ENCODE measurements around the gene CDC42EP5. TPM values are rescaled to one million over a fixed set of nuclear protein-coding genes. Genes with fewer than 3 reads are reported as not detected.
"Not testable (repeated sequence)": the region's sequence is repeated elsewhere in the genome, so short reads cannot be mapped to it uniquely, and the experiment has no call there.

Gene CDC42EP5
- total and polyA plus RNA-seq, 12 donors: 0.44 to 36.0 (median 15.7) TPM

DNA sequence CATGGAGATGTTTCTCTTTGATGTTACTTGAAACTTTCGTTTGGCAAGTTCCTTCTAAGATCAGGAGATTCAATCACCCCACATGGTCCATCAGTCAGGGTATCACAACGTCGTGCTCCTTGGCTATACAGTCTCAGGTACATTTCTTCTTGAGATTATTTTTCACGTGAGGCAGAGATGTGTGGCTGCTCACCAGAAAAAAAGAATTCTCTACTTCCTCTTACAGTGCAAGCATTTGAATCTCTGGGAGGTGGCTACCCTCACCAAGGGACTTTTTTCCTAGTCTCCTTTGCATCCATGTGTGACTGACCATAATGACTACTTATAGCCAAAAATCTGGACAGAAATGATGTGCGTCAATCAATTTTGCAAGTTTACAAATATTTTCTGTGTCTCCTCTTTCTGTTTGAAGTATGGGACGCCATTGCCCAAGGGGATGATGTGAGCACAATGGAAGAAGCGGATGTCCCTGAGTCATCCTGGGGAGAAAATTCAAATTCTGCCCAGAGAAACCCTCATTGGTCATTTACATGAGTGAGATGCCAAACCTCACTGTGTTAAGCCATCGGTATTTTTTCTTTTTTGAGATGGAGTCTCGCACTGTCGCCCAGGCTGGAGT is 21.0 kb upstream of the CDC42EP5 start:
- Histone ChIP-seq H3K4me1 (replicated peaks in 1 of 2) (no peaks in the 10 kb centered on the region), H3K9me3 (replicated peaks in 1 of 3) (no peaks in the 10 kb centered on the region), H3K4me3 (no peak overlapping the region), H3K27me3 (peaks cover 15% of the 10 kb centered on the region), H3K36me3 (replicated peaks in 1 of 2) (no peaks in the 10 kb centered on the region), H3K27ac (no peak overlapping the region)
- 62 to 73% (median 70%) methylated on average over 10 of the region's 10 CpGs for WGBS, 4 donors
- intact Hi-C loops (cut with DNase I): no loop called here
- TF ChIP-seq, protein P1, sequence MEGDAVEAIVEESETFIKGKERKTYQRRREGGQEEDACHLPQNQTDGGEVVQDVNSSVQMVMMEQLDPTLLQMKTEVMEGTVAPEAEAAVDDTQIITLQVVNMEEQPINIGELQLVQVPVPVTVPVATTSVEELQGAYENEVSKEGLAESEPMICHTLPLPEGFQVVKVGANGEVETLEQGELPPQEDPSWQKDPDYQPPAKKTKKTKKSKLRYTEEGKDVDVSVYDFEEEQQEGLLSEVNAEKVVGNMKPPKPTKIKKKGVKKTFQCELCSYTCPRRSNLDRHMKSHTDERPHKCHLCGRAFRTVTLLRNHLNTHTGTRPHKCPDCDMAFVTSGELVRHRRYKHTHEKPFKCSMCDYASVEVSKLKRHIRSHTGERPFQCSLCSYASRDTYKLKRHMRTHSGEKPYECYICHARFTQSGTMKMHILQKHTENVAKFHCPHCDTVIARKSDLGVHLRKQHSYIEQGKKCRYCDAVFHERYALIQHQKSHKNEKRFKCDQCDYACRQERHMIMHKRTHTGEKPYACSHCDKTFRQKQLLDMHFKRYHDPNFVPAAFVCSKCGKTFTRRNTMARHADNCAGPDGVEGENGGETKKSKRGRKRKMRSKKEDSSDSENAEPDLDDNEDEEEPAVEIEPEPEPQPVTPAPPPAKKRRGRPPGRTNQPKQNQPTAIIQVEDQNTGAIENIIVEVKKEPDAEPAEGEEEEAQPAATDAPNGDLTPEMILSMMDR (IDR thresholded peaks at IDR 0.05): no peak
- TF ChIP-seq POLR2A (IDR thresholded peaks at IDR 0.05): no peak
- DNase-seq: no peak

DNA sequence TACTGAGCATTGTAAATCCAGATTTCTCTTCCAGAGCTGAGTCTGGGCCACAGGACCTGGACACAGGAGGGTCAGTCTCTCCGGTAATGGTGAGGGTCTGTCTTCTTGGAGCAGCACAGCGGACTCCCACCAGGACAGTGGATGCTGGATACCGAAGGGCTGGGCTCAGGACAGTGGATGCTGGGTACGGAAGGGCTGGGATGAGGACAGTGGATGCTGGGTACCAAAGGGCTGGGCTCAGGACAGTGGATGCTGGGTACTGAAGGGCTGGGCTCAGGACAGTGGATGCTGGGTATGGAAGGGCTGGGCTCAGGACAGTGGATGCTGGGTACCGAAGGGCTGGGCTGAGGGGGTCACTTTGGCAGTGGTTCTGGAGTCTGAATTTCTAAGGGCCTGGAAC is 20.0 kb upstream of the CDC42EP5 start:
- peaks cover 15% of the 10 kb centered on the region for H3K27me3 ChIP-seq
- H3K4me1 ChIP-seq (replicated peaks in 1 of 2); H3K4me3 ChIP-seq; DNase-seq; H3K9me3 ChIP-seq (replicated peaks in 1 of 3); intact Hi-C loops (cut with DNase I); H3K27ac ChIP-seq; H3K36me3 ChIP-seq (replicated peaks in 1 of 2): not testable (repeated sequence)
- WGBS, 4 donors: 71 to 80% (median 78%) methylated on average over 4 to 5 of the region's 5 CpGs

DNA sequence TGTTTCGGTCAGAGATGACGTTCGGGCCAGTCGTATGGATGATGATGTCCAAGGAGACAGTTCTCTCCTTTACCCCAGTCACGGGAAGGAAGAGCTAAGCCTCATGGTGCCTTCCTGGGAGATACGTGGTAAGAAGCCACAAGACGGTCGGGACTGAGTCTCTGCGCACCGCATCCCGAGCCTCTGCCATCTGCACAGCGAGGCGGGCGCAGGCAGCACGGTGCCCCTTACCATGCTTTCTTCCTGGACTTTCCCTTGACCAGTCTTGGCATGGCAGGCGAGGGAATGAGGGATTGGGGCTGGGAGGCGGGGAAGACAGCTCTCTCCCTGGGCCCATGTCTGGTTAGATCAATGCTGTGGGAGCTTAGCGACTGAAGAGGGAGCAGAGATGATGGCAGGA is 19.5 kb upstream of the CDC42EP5 start:
- intact Hi-C loops (cut with DNase I): no loop called here
- Histone ChIP-seq H3K27ac (no peak overlapping the region), H3K36me3 (replicated peaks in 1 of 2) (no peaks in the 10 kb centered on the region), H3K4me3 (no peak overlapping the region), H3K9me3 (replicated peaks in 1 of 3) (no peaks in the 10 kb centered on the region), H3K4me1 (replicated peaks in 1 of 2) (no peaks in the 10 kb centered on the region), H3K27me3 (peaks cover 15% of the 10 kb centered on the region)
- DNase-seq: no peak
- TF ChIP-seq, protein P1 (IDR thresholded peaks at IDR 0.05): no peak
- TF ChIP-seq POLR2A (IDR thresholded peaks at IDR 0.05): no peak
- 77 to 83% (median 83%) methylated on average over 11 to 18 of the region's 18 CpGs for WGBS, 4 donors

DNA sequence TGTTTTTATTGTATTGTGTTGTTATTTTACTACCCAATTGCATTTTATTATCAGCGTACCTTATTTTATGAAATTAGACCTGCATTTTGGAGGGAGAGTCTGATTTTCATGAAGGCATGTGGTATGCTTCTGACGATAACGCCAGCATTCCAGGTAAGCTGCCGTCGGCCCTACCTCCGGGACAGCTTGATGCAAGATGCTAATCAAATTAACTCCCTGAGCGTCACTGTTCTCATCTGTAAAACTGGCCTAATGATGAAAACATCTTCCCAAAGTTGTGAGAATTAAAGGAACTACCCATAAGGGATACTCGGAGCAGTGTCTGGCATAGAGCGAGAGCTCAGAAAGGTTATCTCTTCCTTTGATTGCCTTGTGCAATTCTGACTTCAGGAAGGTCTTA is 16.7 kb upstream of the CDC42EP5 start:
- intact Hi-C loops (cut with DNase I): loop anchor here in 1 of 2 donors (10.0 kb wide), 1 partner anchor 185 kb away; no protein-coding TSS in a partner anchor

More for the DNA sequence above, 16.7 kb upstream of the CDC42EP5 start:
- H3K27me3 ChIP-seq: peaks cover 9% of the 10 kb centered on the region
- H3K27ac ChIP-seq: no peak overlapping the region
- no peaks in the 10 kb centered on the region for H3K4me1 ChIP-seq (replicated peaks in 1 of 2)
- no peaks in the 10 kb centered on the region for H3K36me3 ChIP-seq (replicated peaks in 1 of 2)
- no peak for DNase-seq
- H3K4me3 ChIP-seq: no peak overlapping the region
- H3K9me3 ChIP-seq (replicated peaks in 1 of 3): no peaks in the 10 kb centered on the region
- WGBS, 4 donors: 63 to 70% (median 68%) methylated on average over 9 of the region's 9 CpGs
- TF ChIP-seq POLR2A (IDR thresholded peaks at IDR 0.05): no peak
- TF ChIP-seq, protein P1 (IDR thresholded peaks at IDR 0.05): no peak

All from adrenal gland (tissue), 12 donors.